ENCODE measurements around the gene PLGRKT.
"Not testable (repeated sequence)": the region's sequence is repeated elsewhere in the genome, so short reads cannot be mapped to it uniquely, and the experiment has no call there.

Gene PLGRKT

DNA sequence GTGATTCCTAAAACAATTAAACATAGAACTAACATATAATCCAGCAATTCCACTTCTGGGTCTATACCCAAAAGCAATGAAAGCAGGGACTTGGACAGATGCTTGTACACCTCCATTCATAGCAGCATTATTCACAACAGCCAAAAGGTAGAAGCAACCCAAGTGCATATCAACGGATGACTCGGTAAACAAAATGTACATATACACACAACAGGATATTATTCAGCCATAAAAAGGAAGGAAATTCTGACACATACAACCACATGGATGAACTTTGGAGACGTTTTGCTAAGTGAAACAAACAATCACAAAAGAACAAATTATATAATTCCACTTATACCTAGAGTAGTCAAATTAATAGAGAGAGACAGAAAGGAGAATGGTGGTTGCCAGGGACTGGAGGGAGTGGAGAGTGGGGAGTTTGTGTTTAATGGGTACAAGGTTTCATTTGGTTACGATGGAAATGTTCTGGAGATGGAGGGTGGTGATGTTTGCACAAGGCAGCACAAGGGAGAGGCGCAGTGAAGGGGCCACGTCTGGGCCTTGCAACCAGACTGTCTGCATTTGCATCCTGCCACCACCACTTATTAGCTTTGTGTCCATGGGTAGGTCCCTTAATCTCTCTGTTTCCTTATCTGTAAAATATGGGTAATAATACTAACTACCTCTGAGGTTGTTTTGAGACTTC is 61.8 kb downstream of the PLGRKT start:
- DNase-seq (ENCODE audit: low read depth in 2 of 2): no peak

DNA sequence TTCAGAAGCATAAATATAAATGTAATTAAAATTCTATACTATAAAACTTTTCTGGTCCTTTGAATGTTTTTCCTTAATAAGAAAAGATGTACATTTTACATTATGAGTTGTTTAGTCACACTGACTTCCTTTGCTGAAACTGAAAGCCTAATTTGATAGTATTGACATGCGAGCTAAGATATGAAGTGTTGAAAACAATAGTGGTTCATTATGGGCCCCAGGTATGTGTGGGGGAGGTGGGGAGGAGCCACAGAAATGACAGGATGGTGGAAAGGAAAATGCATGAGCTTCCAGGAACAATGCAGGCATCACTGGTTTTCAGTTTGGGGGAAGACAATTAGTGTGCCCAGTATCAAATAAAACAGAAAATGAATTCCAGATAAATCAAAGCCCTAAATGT is 62.6 kb downstream of the PLGRKT start:
- no peak for DNase-seq (ENCODE audit: low read depth in 2 of 2)

DNA sequence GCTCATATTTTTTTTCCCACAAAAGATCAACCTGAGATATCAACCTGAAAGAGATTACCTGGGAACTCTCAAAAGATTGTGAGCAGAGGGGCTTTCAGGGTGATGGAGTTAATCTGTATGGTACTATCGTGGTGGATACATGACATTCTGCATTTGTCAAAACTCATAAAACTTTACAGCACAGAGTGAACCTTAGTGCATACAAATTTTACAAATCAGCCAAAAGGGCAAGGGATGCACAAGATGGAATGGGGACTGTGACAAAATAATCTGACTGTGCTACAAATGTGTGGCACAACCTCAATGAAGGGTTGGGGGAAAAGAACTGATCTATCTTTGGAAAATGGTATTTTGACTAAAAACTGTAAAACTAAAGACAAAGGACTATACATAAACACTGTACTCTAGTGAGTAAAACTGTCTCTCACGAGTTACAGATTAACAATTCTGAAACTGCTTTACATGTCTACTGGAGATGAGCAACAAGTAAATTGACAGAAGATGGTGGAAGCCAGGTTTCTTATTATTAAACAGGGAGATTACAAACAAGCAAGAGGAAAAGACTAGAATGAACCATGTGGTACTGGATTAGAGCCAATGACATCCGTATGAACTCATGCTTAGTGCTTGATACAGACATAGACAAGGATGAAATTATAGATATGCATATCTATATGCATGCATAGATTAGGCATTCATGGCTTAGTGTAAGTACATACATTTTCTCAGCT is 73.3 kb downstream of the PLGRKT start:
- no peak for DNase-seq (ENCODE audit: low read depth in 2 of 2)

DNA sequence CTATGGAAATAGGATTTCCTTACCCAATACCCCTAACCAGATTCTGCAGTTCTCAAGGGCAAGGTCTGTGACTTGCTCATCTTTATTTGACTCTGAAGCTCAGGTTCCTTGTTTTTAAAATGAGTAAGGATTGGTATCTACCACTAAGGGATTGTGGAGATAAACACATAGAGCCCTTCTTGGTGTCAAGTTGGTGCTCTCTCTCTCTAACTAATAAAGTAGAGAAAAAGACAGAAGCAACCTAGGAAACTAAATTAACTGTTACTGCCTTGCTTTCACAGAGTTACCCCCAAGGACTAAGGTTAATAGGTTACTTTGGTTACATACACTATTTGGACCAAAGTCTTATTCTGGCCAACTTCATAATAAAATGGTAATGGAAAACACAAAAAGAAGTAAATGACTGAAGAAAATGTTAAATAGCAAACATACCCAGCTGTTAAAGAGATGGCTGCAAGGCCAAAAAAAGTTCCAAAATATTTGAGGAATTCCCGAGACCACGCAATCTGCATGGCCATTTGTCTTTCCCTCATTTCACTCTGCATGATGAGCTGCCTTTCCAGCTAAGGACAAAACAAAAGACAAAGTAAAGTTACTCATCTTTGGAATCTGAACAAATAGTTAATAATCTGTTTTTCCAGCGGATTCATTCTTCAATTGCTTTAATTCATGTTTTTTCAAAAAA is 76.3 kb downstream of the PLGRKT start:
- DNase-seq (ENCODE audit: low read depth in 2 of 2): no peak

- DNase-seq (ENCODE audit: low read depth in 2 of 2): no peak
Observed at GRCh38 chr9:5360341-5360740, 77.4 kb downstream of the PLGRKT start.

DNA sequence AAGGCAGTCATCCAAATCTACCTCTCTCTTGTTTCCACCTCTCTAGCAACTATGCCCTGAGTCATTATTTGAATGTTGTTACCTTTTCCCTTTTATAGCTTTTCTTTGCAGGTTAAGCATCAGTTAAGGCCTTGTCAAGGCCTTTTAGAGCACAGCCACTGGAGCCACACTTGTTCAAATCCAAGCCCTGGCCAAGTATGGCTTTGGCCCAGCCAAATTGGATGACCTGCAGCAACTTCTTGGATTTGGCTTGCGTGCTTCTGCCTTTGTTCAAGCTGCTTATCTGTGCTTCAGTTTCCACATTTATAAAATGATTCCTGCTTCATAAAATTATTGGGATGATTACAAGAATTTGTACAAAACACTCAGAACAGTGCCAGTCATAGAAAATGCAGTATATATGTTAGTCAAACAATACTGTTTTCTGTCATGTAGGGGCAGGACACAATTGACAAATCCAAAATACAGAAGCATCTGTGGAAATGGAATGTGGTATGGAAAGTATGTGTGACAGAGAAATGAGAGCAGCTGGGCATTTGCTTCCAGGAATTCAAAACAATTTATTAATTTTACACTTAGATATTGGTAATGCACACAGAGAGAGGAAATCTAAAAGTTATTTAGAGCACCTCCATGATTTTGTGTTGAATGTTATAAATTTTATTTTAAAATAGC is 80.2 kb downstream of the PLGRKT start:
- no peak for DNase-seq (ENCODE audit: low read depth in 2 of 2)

GRCh38 chr9:5355817-5356216 is 81.9 kb downstream of the PLGRKT start:
- no peak for DNase-seq (ENCODE audit: low read depth in 2 of 2)

GRCh38 chr9:5355226-5355625 is 82.5 kb downstream of the PLGRKT start:
- DNase-seq (ENCODE audit: low read depth in 2 of 2): no peak

DNA sequence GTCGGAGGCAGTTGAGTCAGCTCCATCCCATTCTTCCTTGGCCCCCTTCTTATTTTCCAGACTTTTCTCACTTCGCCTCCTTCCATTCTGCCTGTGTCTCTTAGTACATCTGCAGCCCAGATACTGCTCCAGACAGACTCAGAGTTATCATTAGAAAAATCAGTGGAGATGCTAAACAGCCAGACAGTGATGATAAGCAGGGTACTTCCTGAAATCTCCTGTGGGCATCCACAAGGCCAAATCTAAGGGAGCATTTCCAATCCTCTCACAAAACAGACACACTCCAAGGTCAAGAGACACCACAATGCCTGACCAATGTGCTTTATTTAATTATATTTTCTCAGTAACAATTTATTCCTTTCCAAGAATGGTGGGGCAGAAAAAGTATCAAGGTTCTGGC is 83.5 kb downstream of the PLGRKT start:
- no peak for DNase-seq (ENCODE audit: low read depth in 2 of 2)

GRCh38 chr9:5352637-5353248 is 85.0 kb downstream of the PLGRKT start:
- no peak for DNase-seq (ENCODE audit: low read depth in 2 of 2)

GRCh38 chr9:5338992-5339981 is 98.4 kb downstream of the PLGRKT start, which contains the start of gene RLN1:
Gene RLN1, minus strand, starts transcription at chr9:5339876. Its CDS starts 130 bp downstream, at chr9:5339746.
- DNase-seq (ENCODE audit: low read depth in 2 of 2): not testable (repeated sequence)

DNA sequence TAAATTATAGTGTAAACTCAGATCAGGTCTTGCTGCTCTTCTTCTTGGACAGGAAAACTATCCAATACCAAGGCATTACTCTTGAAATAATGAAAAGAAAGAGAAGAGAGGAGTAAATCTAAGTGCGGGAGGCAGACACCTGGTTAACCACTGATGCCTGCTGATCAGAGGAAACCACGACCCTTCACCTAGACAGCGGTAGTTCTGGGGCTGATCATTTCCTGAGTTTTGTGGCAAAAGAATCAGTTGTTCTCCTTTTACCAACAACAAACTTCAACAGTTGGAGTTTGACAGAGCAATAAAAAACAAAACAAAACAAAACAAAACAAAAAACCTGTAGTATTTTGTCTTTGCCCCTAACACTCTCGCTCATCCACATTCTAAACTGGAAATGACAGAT is 101.0 kb downstream of the PLGRKT start:
- DNase-seq (ENCODE audit: low read depth in 2 of 2): no peak

DNA sequence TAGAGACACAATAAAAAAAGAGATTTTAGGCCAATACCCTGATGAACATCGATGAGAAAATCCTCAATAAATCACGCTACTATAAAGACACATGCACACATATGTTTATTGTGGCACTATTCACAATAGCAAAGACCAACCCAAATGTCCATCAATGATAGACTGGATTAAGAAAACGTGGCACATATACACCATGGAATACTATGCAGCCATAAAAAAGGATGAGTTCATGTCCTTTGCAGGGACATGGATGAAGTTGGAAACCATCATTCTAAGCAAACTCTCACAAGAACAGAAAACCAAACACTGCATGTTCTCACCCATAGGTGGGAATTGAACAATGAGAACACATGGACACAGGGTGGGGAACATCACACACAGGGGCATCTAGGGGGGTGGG is 106.4 kb downstream of the PLGRKT start:
- not testable (repeated sequence) for DNase-seq (ENCODE audit: low read depth in 2 of 2)

DNA sequence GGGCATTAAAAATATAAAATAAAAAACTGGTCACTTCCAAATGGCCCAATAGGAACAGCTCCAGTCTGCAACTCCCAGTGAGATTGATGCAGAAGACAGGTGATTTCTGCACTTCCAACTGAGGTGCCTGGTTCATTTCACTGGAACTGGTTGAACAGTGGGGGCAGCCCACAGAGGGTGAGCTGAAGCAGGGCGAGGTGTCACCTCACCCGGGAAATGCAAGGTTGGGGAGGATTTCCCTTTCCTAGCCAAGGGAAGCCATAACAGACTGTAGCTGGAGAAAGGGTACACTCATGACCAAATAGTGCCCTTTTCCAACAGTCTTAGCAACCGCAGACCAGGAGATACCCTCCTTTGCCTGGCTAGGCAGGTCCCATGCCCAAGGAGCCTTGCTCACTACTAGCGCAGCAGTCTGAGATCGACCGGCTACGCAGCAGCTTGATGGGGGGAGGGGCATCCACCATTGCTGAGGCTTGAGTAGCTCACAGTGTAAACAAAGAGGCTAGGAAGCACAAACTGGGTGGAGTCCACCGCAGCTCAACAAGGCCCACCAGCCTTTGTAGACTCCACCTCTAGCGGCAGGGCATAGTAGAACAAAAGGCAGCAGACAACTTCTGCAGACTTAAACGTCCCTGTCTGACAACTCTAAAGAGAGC is 110.7 kb downstream of the PLGRKT start:
- no peak for DNase-seq (ENCODE audit: low read depth in 2 of 2)

GRCh38 chr9:5326187-5326586 is 111.5 kb downstream of the PLGRKT start:
- DNase-seq (ENCODE audit: low read depth in 2 of 2): no peak

DNA sequence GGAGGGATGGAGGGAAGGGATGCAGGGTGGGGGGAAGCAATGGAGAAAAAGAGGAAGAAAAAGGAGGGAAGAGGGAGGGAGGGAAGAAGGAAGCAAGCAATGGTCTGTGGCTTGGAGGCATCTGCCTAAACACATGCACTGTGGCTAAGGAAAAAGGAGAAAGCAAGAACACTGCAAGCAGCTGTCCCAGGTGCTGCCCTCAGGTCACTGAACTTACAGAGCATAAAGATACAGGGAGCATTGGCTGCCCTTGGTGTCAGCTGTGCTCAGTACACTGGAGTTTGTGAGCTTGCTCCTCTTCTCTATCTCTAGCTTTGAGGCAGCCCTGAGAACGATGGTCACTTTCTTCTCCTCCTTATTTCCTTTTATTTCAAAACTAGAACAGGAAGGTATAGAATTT is 116.1 kb downstream of the PLGRKT start:
- DNase-seq (ENCODE audit: low read depth in 2 of 2): not testable (repeated sequence)

DNA sequence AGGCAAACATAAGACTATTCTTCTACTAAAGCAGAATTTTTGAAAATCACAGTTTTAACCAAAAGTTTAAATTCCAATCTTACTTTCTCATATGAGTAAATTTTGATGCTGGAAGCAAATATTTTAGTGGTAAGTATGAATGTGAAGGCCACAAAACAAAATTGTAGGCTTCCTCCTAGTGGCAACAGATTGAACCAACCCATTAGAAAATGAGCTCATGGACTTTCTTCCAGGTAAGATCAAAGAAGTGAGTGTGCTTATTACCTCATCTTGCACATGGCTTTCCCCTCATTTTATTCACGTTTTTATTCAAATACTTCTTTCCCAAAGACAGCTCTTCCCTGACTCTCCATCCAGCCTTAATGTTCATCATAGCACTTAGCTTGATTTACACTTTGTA is 116.7 kb downstream of the PLGRKT start:
- DNase-seq (ENCODE audit: low read depth in 2 of 2): no peak

GRCh38 chr9:5316406-5316805 is 121.3 kb downstream of the PLGRKT start:
- DNase-seq (ENCODE audit: low read depth in 2 of 2): not testable (repeated sequence)

DNA sequence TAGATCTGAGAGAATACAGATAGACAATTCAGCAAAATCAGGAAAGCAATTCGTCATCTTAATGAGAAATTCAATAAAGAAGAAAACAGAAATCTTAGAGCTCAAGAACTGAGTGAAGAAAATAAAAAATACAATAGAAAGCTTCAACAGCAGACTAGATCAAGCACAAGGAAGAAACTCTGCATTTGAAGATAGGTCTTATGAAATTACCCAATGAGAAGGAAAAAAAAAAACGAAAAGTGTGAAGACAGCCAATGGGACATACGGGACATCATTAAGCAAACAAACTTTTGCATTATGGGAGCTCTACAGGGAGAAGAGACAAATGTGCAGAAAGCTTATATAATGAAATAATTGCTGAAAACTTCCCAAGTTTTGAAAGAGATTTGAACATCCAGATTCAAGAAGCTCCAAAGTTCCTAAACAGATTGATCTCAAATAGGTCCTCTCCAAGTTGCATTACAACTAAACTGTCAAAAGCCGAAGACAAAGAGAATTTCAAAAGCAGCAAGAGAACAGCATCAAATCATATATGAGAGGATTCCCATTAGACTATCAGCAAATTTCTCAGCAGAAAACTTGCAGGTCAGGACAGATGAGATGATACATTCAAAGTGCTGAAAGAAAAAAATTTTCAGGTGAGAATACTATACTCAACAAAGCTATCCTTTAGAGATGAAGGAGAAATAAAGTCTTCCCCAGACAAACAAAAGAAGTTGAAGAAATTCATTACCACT is 122.4 kb downstream of the PLGRKT start:
- DNase-seq (ENCODE audit: low read depth in 2 of 2): no peak

All from stimulated activated CD8-positive, alpha-beta memory T cell treated with anti-CD3 and anti-CD28 coated beads, Interleukin-7, amount 100 ng/mL, for 1 hour (primary cell).